ENCODE data around the gene EAF1. TPM values are rescaled to one million over a fixed set of nuclear protein-coding genes. Genes with fewer than 3 reads are reported as not detected.

The EAF1 gene
- 10 to 100 TPM; 17.6 to 19.7 TPM for total RNA-seq
- polyA plus RNA-seq = 10 to 100 TPM in 1 of 2 donors, 1 to 10 TPM in 1; 8.9 to 15.0 TPM

- Mint-ChIP-seq H3K36me3 (peaks cover 24 to 59% of the 10 kb centered on the region in 2 donors), H3K27me3 (no peaks in the 10 kb centered on the region), H3K9me3 (no peaks in the 10 kb centered on the region), H3K4me3 (peak within 1 kb of the TSS; percentile 88 to 99 (median 98)), H3K4me1 (peaks cover 32 to 80% (median 59%) of the 10 kb centered on the region in 4 donors), H3K27ac (peak within 1 kb of the TSS; percentile 83 to 98 (median 97))
- POLR2A ChIA-PET (ENCODE audit: partially characterized antibody) = interaction anchor here (0.5 to 1.3 kb wide), 4 partner anchors 9 to 221 kb away, joined by 3 to 6 read pairs (median 4); partner anchors contain the start of gene CAPN7
- Histone ChIP-seq H3K27me3 (ENCODE audit: insufficient read depth, low read length) (no peaks in the 10 kb centered on the region), H3K27ac (ENCODE audit: low read depth, low read length) (peak within 1 kb of the TSS; percentile 89), H3K36me3 (ENCODE audit: insufficient read depth, low read length) (peaks cover 6% of the 10 kb centered on the region), H3K9me3 (ENCODE audit: control insufficient read depth in 1 of 2, low read length in 2 of 2) (no peaks in the 10 kb centered on the region), H3K4me1 (ENCODE audit: insufficient read depth, low read length) (peaks cover 52% of the 10 kb centered on the region), H3K4me3 (ENCODE audit: low read length in 2 of 2) (peak within 1 kb of the TSS; percentile 99)
- CTCF ChIA-PET (ENCODE audit: partially characterized antibody) = interaction anchor here (1.0 to 1.5 kb wide), 2 partner anchors 132 to 225 kb away, joined by 4 to 5 read pairs; no protein-coding TSS in a partner anchor
- DNase-seq = peak; percentile 81 to 87 (median 83)
- intact Hi-C loops (cut with micrococcal nuclease) = loop anchor here (1.0 to 5.0 kb wide), 5 partner anchors 49 to 840 kb away; partner anchors contain the start of genes CAPN7 and OXNAD1
Observed at GRCh38 chr3:15427182-15427880, at the start of gene EAF1, which contains the start of gene METTL6. Gene EAF1 (plus strand): TSS chr3:15427598. CDS start chr3:15427780, 182 bp downstream. Gene METTL6 (minus strand): TSS chr3:15427544. CDS start chr3:15426511, 1,033 bp downstream.

DNA sequence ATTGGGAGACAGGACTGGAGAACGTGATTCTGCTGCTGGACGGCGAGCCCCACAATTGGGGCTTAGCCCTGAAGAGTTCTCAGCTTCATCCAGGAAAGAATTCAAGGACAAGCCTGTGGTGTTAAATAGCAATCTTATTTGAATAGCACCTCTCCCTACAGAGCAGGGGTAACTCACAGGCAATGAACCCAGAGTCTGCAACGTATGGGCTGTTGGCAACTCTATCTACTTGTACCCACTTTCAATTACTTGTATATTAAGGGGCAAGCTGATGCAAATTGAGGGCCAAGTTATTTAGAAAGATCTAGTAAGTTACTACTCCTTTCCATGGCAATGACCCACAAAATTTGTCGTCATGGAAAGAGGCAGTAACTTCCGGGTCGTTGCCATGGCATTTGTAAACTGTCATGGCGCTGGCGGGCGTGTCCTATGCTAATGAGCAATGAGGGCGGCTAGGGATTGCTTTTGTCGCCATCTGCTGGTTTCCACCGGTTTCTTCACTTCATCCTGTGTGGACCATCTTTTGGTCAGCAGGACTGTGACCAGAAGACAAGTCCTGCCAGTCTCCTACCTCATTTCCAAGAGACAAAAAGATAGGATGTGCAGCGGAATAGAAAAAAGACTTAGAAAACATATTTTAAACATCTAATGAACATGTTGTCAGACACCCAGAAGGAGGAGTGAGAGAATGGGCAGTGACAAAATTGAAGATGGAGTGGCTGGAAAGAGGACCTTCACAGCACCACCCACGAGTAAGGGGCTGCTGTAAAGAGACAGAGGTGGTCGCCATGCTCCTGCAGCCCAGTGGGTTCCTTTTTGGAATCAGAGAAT is 49.2 kb upstream of the EAF1 start:
- intact Hi-C loops (cut with micrococcal nuclease) = loop anchor here (1.0 to 5.0 kb wide), 9 partner anchors 16 to 884 kb away; partner anchors contain the start of genes BTD, CAPN7, DPH3 and EAF1
- POLR2A ChIA-PET (ENCODE audit: partially characterized antibody) = interaction anchor here (0.8 to 2.2 kb wide), 5 partner anchors 46 to 111 kb away, joined by 3 to 19 read pairs (median 5); partner anchors contain the start of gene SH3BP5
- DNase-seq = peak; percentile 94 to 97 (median 95)
- Mint-ChIP-seq H3K4me1 (peaks cover 9 to 10% (median 9%) of the 10 kb centered on the region in 4 donors), H3K4me3 (peak overlapping the region in 5 of 8 donors; percentile 11 to 82 (median 22)), H3K27me3 (peaks cover 0 to 1% of the 10 kb centered on the region in 2 donors), H3K36me3 (peaks cover 0 to 2% of the 10 kb centered on the region in 2 donors), H3K27ac (peak overlapping the region; percentile 95 to 98 (median 97)), H3K9me3 (no peaks in the 10 kb centered on the region)
- no peaks in the 10 kb centered on the region for H3K27me3 ChIP-seq (ENCODE audit: insufficient read depth, low read length)
- peak overlapping the region; percentile 91 for H3K27ac ChIP-seq (ENCODE audit: low read depth, low read length)
- CTCF ChIA-PET (ENCODE audit: partially characterized antibody) = interaction anchor here (0.7 to 6.7 kb wide), 12 partner anchors 15 to 177 kb away, joined by 3 to 224 read pairs (median 4); partner anchors contain the start of gene SH3BP5
- H3K36me3 ChIP-seq (ENCODE audit: insufficient read depth, low read length) = no peaks in the 10 kb centered on the region
- H3K4me3 ChIP-seq (ENCODE audit: low read length in 2 of 2) = no peak overlapping the region
- peaks cover 5% of the 10 kb centered on the region for H3K4me1 ChIP-seq (ENCODE audit: insufficient read depth, low read length)
- H3K9me3 ChIP-seq (ENCODE audit: control insufficient read depth in 1 of 2, low read length in 2 of 2) = no peaks in the 10 kb centered on the region

DNA sequence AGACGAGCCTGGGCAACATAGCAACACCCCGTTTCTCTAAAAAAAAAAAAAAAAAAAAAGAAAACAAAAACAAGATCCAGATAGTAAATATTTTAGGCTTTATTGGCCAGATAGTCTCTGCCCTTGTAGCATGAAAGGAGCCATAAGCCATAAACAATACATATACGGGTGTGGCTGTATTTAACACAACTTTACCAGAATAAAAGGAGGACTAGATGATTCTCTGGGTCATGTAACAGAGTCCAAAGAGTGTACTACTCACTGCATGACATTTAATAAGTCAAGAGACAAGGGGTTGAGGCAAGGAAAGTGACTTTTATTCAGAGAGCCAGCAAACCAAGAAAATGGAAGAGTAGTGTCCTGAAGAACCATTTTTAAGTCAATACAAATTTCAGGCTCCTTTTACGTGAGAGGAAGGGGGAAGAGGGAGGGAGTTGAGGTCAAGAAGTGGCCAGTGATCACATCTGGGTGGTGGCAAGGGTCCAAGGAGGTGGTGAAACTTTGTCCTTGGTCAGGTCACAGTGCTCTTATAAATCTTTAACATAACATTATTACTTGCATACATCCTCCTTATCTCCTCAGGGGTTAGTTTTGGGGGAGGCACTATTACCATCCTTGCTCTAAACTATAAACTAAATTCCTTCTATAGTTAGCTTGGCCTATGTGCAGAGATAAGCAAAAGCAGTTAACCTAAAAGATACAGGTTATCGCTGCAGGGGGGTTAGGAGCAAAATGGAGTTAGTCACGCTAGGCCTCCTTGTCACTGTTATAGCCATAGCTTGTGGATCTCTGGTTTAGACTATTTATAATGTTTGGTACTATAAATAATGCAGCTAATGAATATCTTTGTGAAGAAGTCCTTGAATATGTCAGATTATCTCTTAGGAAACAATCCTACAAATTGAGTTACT is 46.2 kb upstream of the EAF1 start:
- intact Hi-C loops (cut with micrococcal nuclease) = no loop called here
- Histone ChIP-seq H3K4me3 (ENCODE audit: low read length in 2 of 2) (no peak overlapping the region), H3K9me3 (ENCODE audit: control insufficient read depth in 1 of 2, low read length in 2 of 2) (no peaks in the 10 kb centered on the region), H3K27ac (ENCODE audit: low read depth, low read length) (no peak overlapping the region), H3K27me3 (ENCODE audit: insufficient read depth, low read length) (no peaks in the 10 kb centered on the region), H3K36me3 (ENCODE audit: insufficient read depth, low read length) (no peaks in the 10 kb centered on the region), H3K4me1 (ENCODE audit: insufficient read depth, low read length) (peaks cover 5% of the 10 kb centered on the region)
- peaks cover 0 to 6% (median 4%) of the 10 kb centered on the region in 8 donors for H3K9me3 Mint-ChIP-seq
- CTCF ChIA-PET (ENCODE audit: partially characterized antibody) = interaction anchor here (0.8 to 6.7 kb wide), 8 partner anchors 24 to 179 kb away, joined by 3 to 224 read pairs (median 5); partner anchors contain the start of gene SH3BP5
- no peak overlapping the region for H3K27ac Mint-ChIP-seq
- peaks cover 0 to 1% of the 10 kb centered on the region in 2 donors for H3K27me3 Mint-ChIP-seq
- no peak for DNase-seq
- peaks cover 0 to 2% of the 10 kb centered on the region in 2 donors for H3K36me3 Mint-ChIP-seq
- no peak overlapping the region for H3K4me3 Mint-ChIP-seq
- peaks cover 8 to 16% (median 10%) of the 10 kb centered on the region in 4 donors for H3K4me1 Mint-ChIP-seq
- POLR2A ChIA-PET (ENCODE audit: partially characterized antibody) = interaction anchor here (0.6 to 1.2 kb wide), 3 partner anchors 73 to 113 kb away, joined by 3 read pairs; no protein-coding TSS in a partner anchor

DNA sequence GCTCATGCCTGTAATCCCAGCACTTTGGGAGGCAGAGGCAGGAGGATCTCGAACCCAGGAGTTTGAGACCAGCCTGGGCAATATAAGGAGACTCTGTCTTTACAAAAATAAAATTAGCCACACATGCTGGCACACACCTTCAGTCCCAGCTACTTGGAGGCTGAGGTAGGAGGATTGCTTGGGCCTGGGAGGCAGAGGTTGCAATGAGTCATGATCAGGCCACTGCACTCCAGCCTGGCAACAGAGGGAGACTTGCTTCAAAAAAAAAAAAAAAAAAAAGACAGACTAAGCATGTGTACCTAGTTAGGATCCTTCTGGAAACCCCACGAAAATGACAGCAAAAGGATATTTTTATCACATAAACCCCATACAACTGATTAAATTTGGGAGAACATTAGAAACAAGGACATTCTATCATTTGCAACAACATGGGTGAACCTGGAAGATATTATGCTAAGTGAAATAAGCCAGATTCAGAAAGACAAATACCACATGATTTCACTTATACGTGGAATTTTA is 44.9 kb upstream of the EAF1 start:
- no peaks in the 10 kb centered on the region for H3K27me3 ChIP-seq (ENCODE audit: insufficient read depth, low read length)
- H3K27ac ChIP-seq (ENCODE audit: low read depth, low read length) = no peak overlapping the region
- peaks cover 5% of the 10 kb centered on the region for H3K4me1 ChIP-seq (ENCODE audit: insufficient read depth, low read length)
- Mint-ChIP-seq H3K4me3 (no peak overlapping the region), H3K4me1 (peaks cover 7 to 16% (median 10%) of the 10 kb centered on the region in 4 donors), H3K36me3 (peaks cover 0 to 2% of the 10 kb centered on the region in 2 donors), H3K27me3 (peaks cover 0 to 1% of the 10 kb centered on the region in 2 donors), H3K27ac (no peak overlapping the region), H3K9me3 (peaks cover 0 to 14% (median 4%) of the 10 kb centered on the region in 8 donors)
- no peaks in the 10 kb centered on the region for H3K9me3 ChIP-seq (ENCODE audit: control insufficient read depth in 1 of 2, low read length in 2 of 2)
- POLR2A ChIA-PET (ENCODE audit: partially characterized antibody) = interaction anchor here (1.2 kb wide), 1 partner anchor 115 kb away, joined by 3 read pairs; no protein-coding TSS in a partner anchor
- intact Hi-C loops (cut with micrococcal nuclease) = no loop called here
- no peak for DNase-seq
- CTCF ChIA-PET (ENCODE audit: partially characterized antibody) = interaction anchor here (6.7 kb wide), 1 partner anchor 115 kb away, joined by 224 read pairs; no protein-coding TSS in a partner anchor
- no peak overlapping the region for H3K4me3 ChIP-seq (ENCODE audit: low read length in 2 of 2)
- no peaks in the 10 kb centered on the region for H3K36me3 ChIP-seq (ENCODE audit: insufficient read depth, low read length)

GRCh38 chr3:15384510-15385237 is 42.7 kb upstream of the EAF1 start:
- Histone ChIP-seq H3K27me3 (ENCODE audit: insufficient read depth, low read length) (no peaks in the 10 kb centered on the region), H3K4me1 (ENCODE audit: insufficient read depth, low read length) (no peaks in the 10 kb centered on the region), H3K9me3 (ENCODE audit: control insufficient read depth in 1 of 2, low read length in 2 of 2) (no peaks in the 10 kb centered on the region), H3K4me3 (ENCODE audit: low read length in 2 of 2) (no peak overlapping the region), H3K36me3 (ENCODE audit: insufficient read depth, low read length) (no peaks in the 10 kb centered on the region), H3K27ac (ENCODE audit: low read depth, low read length) (no peak overlapping the region)
- DNase-seq = no peak
- CTCF ChIA-PET (ENCODE audit: partially characterized antibody) = interaction anchor here (1.2 to 5.2 kb wide), 4 partner anchors 21 to 118 kb away, joined by 3 to 33 read pairs (median 8); partner anchors contain the start of gene SH3BP5
- Mint-ChIP-seq H3K27me3 (no peaks in the 10 kb centered on the region), H3K27ac (peak overlapping the region in 2 of 7 donors; percentile 37), H3K36me3 (no peaks in the 10 kb centered on the region), H3K9me3 (peaks cover 0 to 14% (median 4%) of the 10 kb centered on the region in 8 donors), H3K4me1 (peaks cover 0 to 7% (median 3%) of the 10 kb centered on the region in 4 donors), H3K4me3 (no peak overlapping the region)
- POLR2A ChIA-PET (ENCODE audit: partially characterized antibody) = interaction anchor here (1.2 kb wide), 1 partner anchor 179 kb away, joined by 4 read pairs; the partner anchor contains the start of gene CAPN7
- intact Hi-C loops (cut with micrococcal nuclease) = no loop called here
